HEK293T (cell line): Measurements from ENCODE around the gene GNB3.

Experiments
- ARNT ChIP-seq: fragments of 450-650 bp; IDR thresholded peaks from 2 replicates; pipeline ENCODE4 v1.6.1; 2017; ENCODE audit warnings: mild to moderate bottlenecking
- BHLHE40 ChIP-seq: fragments of 450-650 bp; IDR thresholded peaks from 2 replicates; pipeline ENCODE4 v1.6.1; 2016; ENCODE audit warnings: mild to moderate bottlenecking, moderate library complexity, borderline replicate concordance
- CTBP1 ChIP-seq: fragments of 450-650 bp; IDR thresholded peaks from 2 replicates; pipeline ENCODE4 v1.6.1; 2016; ENCODE audit warnings: borderline replicate concordance
- ELF4 ChIP-seq: fragments of 450-650 bp; IDR thresholded peaks from 2 replicates; pipeline ENCODE4 v1.6.1; 2017; ENCODE audit warnings: antibody characterized with exemption
- FOXA1 ChIP-seq: fragments of 450-650 bp; IDR thresholded peaks from 2 replicates; pipeline ENCODE4 v1.6.1; 2016; ENCODE audit warnings: mild to moderate bottlenecking
- FOXM1 ChIP-seq: fragments of 450-650 bp; IDR thresholded peaks from 2 replicates; pipeline ENCODE4 v1.6.1; 2017; ENCODE audit warnings: mild to moderate bottlenecking, borderline replicate concordance
- HDGF ChIP-seq: fragments of 450-650 bp; IDR thresholded peaks from 2 replicates; pipeline ENCODE4 v1.6.1; 2017; ENCODE audit warnings: antibody characterized with exemption, borderline replicate concordance
- LEF1 ChIP-seq: fragments of 450-650 bp; IDR thresholded peaks from 2 replicates; pipeline ENCODE4 v1.6.1; 2017; ENCODE audit warnings: mild to moderate bottlenecking, borderline replicate concordance
- NFRKB ChIP-seq: fragments of 450-650 bp; IDR thresholded peaks from 2 replicates; pipeline ENCODE4 v1.6.1; 2016; ENCODE audit warnings: mild to moderate bottlenecking, moderate library complexity
- SP1 ChIP-seq: fragments of 450-650 bp; IDR thresholded peaks from 2 replicates; pipeline ENCODE4 v1.6.1; 2017
- SUZ12 ChIP-seq: fragments of 450-650 bp; IDR thresholded peaks from 2 replicates; pipeline ENCODE4 v1.6.1; 2016; ENCODE audit warnings: mild to moderate bottlenecking
- TARDBP ChIP-seq: fragments of 450-650 bp; IDR thresholded peaks from 2 replicates; pipeline ENCODE4 v1.6.1; 2016
- ZNF384 ChIP-seq: fragments of 450-650 bp; IDR thresholded peaks from 2 replicates; pipeline ENCODE4 v1.6.1; 2016
- TF ChIP-seq, protein P1 (sequence below): fragments of 450-650 bp; IDR thresholded peaks from 2 replicates; pipeline ENCODE4 v1.6.1; 2016

GRCh38 chr12:6834873-6835272 lies 5.9 kb upstream of the GNB3 start:
- TF ChIP-seq LEF1 (no peak), BHLHE40 (no peak), SP1 (no peak), FOXA1 (no peak), HDGF (no peak), CTBP1 (no peak), ELF4 (no peak), FOXM1 (no peak), TARDBP (no peak), SUZ12 (no peak), ARNT (no peak), ZNF384 (no peak), NFRKB (no peak)
- TF ChIP-seq, protein P1, sequence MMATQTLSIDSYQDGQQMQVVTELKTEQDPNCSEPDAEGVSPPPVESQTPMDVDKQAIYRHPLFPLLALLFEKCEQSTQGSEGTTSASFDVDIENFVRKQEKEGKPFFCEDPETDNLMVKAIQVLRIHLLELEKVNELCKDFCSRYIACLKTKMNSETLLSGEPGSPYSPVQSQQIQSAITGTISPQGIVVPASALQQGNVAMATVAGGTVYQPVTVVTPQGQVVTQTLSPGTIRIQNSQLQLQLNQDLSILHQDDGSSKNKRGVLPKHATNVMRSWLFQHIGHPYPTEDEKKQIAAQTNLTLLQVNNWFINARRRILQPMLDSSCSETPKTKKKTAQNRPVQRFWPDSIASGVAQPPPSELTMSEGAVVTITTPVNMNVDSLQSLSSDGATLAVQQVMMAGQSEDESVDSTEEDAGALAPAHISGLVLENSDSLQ, result no peak
